WTC11 (cell line): ENCODE results near the gene TBX4. TPM values are rescaled to one million over a fixed set of nuclear protein-coding genes. Genes with fewer than 3 reads are reported as not detected.

ENCODE experiments used
- ATAC-seq: fragments of 200-7000 bp; cut with Tn5 transposase; 2 replicates; pipeline ENCODE4 v1.10.0; 2021; ENCODE audit warnings: mild to moderate bottlenecking, moderate library complexity
- CTCF ChIA-PET: fragments of 300-600 bp; sonication (Branson Sonifier 250); formaldehyde crosslinking; loops from one replicate; lab custom pipeline; 2021; ENCODE audit warnings: antibody characterized with exemption; lab: Charles Lee
- POLR2A ChIA-PET: fragments of 350-600 bp; sonication (Branson Sonifier 250); formaldehyde crosslinking; loops from one replicate; lab custom pipeline; 2021; ENCODE audit warnings: antibody characterized with exemption; lab: Charles Lee
- DNase-seq: peaks from one replicate; pipeline ENCODE4 v3.0.0; 2021; ENCODE audit warnings: low spot score
- H3K27ac Mint-ChIP-seq: 2 replicates; pipeline ENCODE4 v1.8.0; 2021; ENCODE audit warnings: mixed read lengths
- H3K27me3 Mint-ChIP-seq: 2 replicates; pipeline ENCODE4 v1.8.0; 2021; ENCODE audit warnings: low read depth, mild to moderate bottlenecking, moderate library complexity, mixed read lengths
- H3K36me3 Mint-ChIP-seq: 2 replicates; pipeline ENCODE4 v1.8.0; 2021; ENCODE audit warnings: mixed read lengths
- H3K4me1 Mint-ChIP-seq: 2 replicates; pipeline ENCODE4 v1.8.0; 2022; ENCODE audit warnings: mixed read lengths
- H3K4me3 Mint-ChIP-seq: 2 replicates; pipeline ENCODE4 v1.8.0; 2021; ENCODE audit warnings: mild to moderate bottlenecking, moderate library complexity, mixed read lengths
- H3K9me3 Mint-ChIP-seq: 2 replicates; pipeline ENCODE4 v1.8.0; 2021; ENCODE audit warnings: mixed read lengths
- ELF4 ChIP-seq: sonication (generic); formaldehyde crosslinking; IDR thresholded peaks from 2 replicates; pipeline ENCODE4 v1.8.1; 2022; ENCODE audit warnings: low read depth, mild to moderate bottlenecking, moderate library complexity, missing genetic modification reagents
- JAZF1 ChIP-seq: fragments of 250-450 bp; sonication (Bioruptor Pico); IDR thresholded peaks from 2 replicates; pipeline ENCODE4 v1.9.0; 2021; ENCODE audit warnings: moderate library complexity, mild to moderate bottlenecking, inconsistent platforms
- KAT7 ChIP-seq: sonication (generic); formaldehyde crosslinking; IDR thresholded peaks from 2 replicates; pipeline ENCODE4 v1.8.1; 2023; ENCODE audit warnings: missing genetic modification reagents, mild to moderate bottlenecking, borderline replicate concordance
- NFYB ChIP-seq: sonication (generic); formaldehyde crosslinking; conservative IDR thresholded peaks from 2 replicates; pipeline ENCODE4 v1.8.0; 2022; ENCODE audit warnings: low read depth, missing genetic modification reagents
- NR1H2 ChIP-seq: sonication (generic); formaldehyde crosslinking; IDR thresholded peaks from 2 replicates; pipeline ENCODE4 v1.9.0; 2021; ENCODE audit warnings: mild to moderate bottlenecking, moderate library complexity, missing genetic modification reagents
- NR3C1 ChIP-seq: sonication (generic); formaldehyde crosslinking; conservative IDR thresholded peaks from 2 replicates; pipeline ENCODE4 v1.8.1; 2023; ENCODE audit warnings: low read depth, mild to moderate bottlenecking, missing genetic modification reagents
- RELA ChIP-seq: sonication (generic); formaldehyde crosslinking; IDR thresholded peaks from 2 replicates; pipeline ENCODE4 v1.8.1; 2022; ENCODE audit warnings: missing genetic modification reagents, mild to moderate bottlenecking, borderline replicate concordance
- SP1 ChIP-seq: sonication (generic); formaldehyde crosslinking; conservative IDR thresholded peaks from 2 replicates; pipeline ENCODE4 v1.8.1; 2022; ENCODE audit warnings: missing genetic modification reagents
- ZNF219 ChIP-seq: sonication (generic); formaldehyde crosslinking; IDR thresholded peaks from 2 replicates; pipeline ENCODE4 v1.8.0; 2023; ENCODE audit warnings: missing genetic modification reagents, mild to moderate bottlenecking, borderline replicate concordance
- total RNA-seq: library from RNA; stranded (reverse); gene quantifications from 3 replicates; pipeline ENCODE4 v1.2.3, GENCODE V29; 2021
- TF ChIP-seq, protein P1 (sequence below): sonication (generic); formaldehyde crosslinking; IDR thresholded peaks from 2 replicates; pipeline ENCODE4 v1.8.0; 2022; ENCODE audit warnings: mild to moderate bottlenecking, missing genetic modification reagents
- TF ChIP-seq, protein P2 (sequence below): sonication (generic); formaldehyde crosslinking; IDR thresholded peaks from 2 replicates; pipeline ENCODE4 v1.8.1; 2023; ENCODE audit warnings: mild to moderate bottlenecking, missing genetic modification reagents, moderate library complexity
- TF ChIP-seq, protein P3 (sequence below): sonication (generic); formaldehyde crosslinking; IDR thresholded peaks from 2 replicates; pipeline ENCODE4 v1.8.1; 2022; ENCODE audit warnings: low read depth, mild to moderate bottlenecking, moderate library complexity, missing genetic modification reagents, borderline replicate concordance
- TF ChIP-seq, protein P4 (sequence below): fragments of 250-450 bp; sonication (Bioruptor Pico); conservative IDR thresholded peaks from 2 replicates; pipeline ENCODE4 v1.9.0; 2021; ENCODE audit warnings: mild to moderate bottlenecking
- TF ChIP-seq, protein P5 (sequence below): sonication (generic); formaldehyde crosslinking; IDR thresholded peaks from 2 replicates; pipeline ENCODE4 v1.8.1; 2023; ENCODE audit warnings: mild to moderate bottlenecking, missing genetic modification reagents, moderate library complexity
- TF ChIP-seq, protein P6 (sequence below): sonication (generic); formaldehyde crosslinking; conservative IDR thresholded peaks from 2 replicates; pipeline ENCODE4 v1.8.1; 2023; ENCODE audit warnings: mild to moderate bottlenecking, low read depth, missing genetic modification reagents, moderate library complexity
- TF ChIP-seq, protein P7 (sequence below): fragments of 250-450 bp; sonication (Bioruptor Pico); IDR thresholded peaks from 2 replicates; pipeline ENCODE4 v2.1.2; 2022; ENCODE audit warnings: mild to moderate bottlenecking, moderate library complexity
- TF ChIP-seq, protein P8 (sequence below): sonication (generic); formaldehyde crosslinking; IDR thresholded peaks from 2 replicates; pipeline ENCODE4 v1.8.0; 2023; ENCODE audit warnings: mild to moderate bottlenecking, missing genetic modification reagents

Gene TBX4
- total RNA-seq, 1 experiment from 2014 or later, result not detected

DNA sequence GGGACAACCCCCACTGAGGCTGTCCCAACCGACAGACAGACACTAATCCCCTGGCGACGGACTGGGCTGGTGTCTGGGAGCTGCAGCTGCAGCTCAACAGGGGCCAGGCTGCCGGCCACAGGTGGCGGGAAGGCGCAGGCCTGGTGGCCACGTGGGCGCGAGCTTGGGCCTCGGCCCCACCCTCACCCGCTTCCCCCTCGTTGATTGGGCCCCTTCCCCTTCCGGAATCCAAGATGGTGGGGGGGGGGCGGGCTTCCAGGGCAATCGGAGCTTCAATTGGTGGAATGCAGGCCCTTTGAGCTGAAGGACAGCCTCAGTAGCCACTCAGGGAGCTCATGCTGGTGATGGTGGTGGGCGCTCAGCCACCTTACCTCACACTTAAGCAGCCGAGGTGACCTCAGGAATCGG lies 8.7 kb upstream of the TBX4 start:
- H3K36me3 Mint-ChIP-seq, result no peaks in the 10 kb centered on the region
- DNase-seq (peak; percentile 54), ATAC-seq (peak; percentile 90)
- H3K27ac Mint-ChIP-seq, result no peak overlapping the region
- H3K27me3 Mint-ChIP-seq, result peaks cover 43% of the 10 kb centered on the region
- H3K4me1 Mint-ChIP-seq, result peaks cover 20% of the 10 kb centered on the region
- POLR2A ChIA-PET, result no interaction called here
- 0 out of 2 replicates have a peak, but pooled peaks cover 3% of the 10 kb centered on the region for H3K9me3 Mint-ChIP-seq
- CTCF ChIA-PET, result interaction anchor here (0.9 to 1.8 kb wide), 5 partner anchors 17 to 472 kb away, joined by 3 to 6 read pairs (median 4); no protein-coding TSS in a partner anchor
- H3K4me3 Mint-ChIP-seq, result no peak overlapping the region
- TF ChIP-seq, protein P1, sequence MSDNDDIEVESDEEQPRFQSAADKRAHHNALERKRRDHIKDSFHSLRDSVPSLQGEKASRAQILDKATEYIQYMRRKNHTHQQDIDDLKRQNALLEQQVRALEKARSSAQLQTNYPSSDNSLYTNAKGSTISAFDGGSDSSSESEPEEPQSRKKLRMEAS (CRISPR knock-in tag), result peak; percentile 42; the same call in 1 of the 2 replicates
- no peak for TF ChIP-seq NR1H2 (CRISPR knock-in tag)
- peak; percentile 75 for TF ChIP-seq NFYB
- TF ChIP-seq, protein P2, sequence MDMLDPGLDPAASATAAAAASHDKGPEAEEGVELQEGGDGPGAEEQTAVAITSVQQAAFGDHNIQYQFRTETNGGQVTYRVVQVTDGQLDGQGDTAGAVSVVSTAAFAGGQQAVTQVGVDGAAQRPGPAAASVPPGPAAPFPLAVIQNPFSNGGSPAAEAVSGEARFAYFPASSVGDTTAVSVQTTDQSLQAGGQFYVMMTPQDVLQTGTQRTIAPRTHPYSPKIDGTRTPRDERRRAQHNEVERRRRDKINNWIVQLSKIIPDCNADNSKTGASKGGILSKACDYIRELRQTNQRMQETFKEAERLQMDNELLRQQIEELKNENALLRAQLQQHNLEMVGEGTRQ (CRISPR knock-in tag), result peak; percentile 28; the same call in 1 of the 2 replicates

DNA sequence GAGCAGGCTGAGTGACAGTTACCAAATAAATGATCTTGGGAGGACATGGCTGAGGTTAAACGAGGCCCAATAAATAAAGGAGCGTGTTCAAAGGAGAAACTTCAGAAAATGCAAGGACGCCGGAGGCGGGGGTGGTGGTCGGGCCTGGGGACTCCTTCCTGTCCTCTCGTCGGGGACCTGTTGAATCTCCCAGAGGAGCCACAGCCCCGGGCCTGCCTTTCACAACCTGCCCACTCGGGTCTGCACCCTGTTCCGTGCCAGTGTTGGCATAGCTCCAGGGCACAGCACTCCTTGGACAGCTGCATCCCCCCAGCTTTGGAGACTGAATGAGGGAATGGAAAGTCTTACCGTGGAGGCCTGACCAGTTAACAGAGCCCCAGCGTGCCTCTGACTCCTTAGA lies 8.1 kb upstream of the TBX4 start:
- H3K4me1 Mint-ChIP-seq, result peaks cover 20% of the 10 kb centered on the region
- no peak for DNase-seq
- H3K36me3 Mint-ChIP-seq, result no peaks in the 10 kb centered on the region
- no peak overlapping the region for H3K27ac Mint-ChIP-seq
- H3K4me3 Mint-ChIP-seq, result no peak overlapping the region
- no peak for ATAC-seq
- 0 out of 2 replicates have a peak, but pooled peaks cover 3% of the 10 kb centered on the region for H3K9me3 Mint-ChIP-seq
- ChIA-PET POLR2A (no interaction called here), CTCF (interaction anchor here (0.9 to 1.8 kb wide), 5 partner anchors 17 to 472 kb away, joined by 3 to 6 read pairs (median 4); no protein-coding TSS in a partner anchor)
- peaks cover 45% of the 10 kb centered on the region for H3K27me3 Mint-ChIP-seq
- no peak for TF ChIP-seq NR1H2 (CRISPR knock-in tag)
- no peak for TF ChIP-seq NR3C1 (CRISPR knock-in tag)
- no peak for TF ChIP-seq SP1 (CRISPR knock-in tag)
- no peak for TF ChIP-seq KAT7
- TF ChIP-seq, protein P3, sequence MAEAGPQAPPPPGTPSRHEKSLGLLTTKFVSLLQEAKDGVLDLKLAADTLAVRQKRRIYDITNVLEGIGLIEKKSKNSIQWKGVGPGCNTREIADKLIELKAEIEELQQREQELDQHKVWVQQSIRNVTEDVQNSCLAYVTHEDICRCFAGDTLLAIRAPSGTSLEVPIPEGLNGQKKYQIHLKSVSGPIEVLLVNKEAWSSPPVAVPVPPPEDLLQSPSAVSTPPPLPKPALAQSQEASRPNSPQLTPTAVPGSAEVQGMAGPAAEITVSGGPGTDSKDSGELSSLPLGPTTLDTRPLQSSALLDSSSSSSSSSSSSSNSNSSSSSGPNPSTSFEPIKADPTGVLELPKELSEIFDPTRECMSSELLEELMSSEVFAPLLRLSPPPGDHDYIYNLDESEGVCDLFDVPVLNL (CRISPR knock-in tag), result no peak
- TF ChIP-seq JAZF1 (CRISPR knock-in tag), result no peak
- TF ChIP-seq, protein P4, sequence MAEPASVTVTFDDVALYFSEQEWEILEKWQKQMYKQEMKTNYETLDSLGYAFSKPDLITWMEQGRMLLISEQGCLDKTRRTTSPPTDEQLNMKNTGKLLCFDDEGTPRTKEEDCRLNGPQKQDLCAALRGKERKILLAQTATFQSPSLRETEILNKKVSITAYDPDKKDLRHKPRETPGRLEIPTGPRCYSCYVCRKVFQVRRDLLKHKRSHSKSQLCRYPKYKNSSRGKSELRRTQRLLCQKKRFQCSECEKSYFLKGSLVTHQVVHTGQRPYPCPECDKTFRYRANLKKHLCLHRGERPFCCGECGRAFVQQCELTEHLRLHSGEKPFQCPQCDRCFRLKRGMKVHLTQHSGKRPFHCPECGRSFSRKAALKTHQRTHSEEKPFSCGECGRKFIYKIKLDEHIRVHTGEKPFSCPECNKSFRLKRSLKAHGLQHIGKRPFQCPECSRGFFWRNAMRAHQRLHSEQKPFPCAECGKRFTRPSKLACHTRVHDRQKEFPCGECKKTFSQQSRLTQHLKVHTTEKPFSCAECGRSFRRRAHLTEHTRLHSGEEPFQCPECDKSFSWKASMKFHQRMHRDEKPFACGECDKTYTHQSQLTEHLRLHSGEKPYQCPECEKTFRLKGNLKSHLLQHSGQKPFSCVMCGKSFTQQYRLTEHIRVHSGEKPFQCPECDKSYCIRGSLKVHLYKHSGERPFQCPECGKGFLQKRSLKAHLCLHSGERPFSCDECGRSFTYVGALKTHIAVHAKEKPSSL (CRISPR knock-in tag), result no peak
- TF ChIP-seq, protein P5, sequence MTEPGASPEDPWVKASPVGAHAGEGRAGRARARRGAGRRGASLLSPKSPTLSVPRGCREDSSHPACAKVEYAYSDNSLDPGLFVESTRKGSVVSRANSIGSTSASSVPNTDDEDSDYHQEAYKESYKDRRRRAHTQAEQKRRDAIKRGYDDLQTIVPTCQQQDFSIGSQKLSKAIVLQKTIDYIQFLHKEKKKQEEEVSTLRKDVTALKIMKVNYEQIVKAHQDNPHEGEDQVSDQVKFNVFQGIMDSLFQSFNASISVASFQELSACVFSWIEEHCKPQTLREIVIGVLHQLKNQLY (CRISPR knock-in tag), result no peak
- TF ChIP-seq ZNF219 (CRISPR knock-in tag), result no peak
- no peak for TF ChIP-seq ELF4 (CRISPR knock-in tag)
- no peak for TF ChIP-seq RELA
- TF ChIP-seq, all 79 proteins: peak for 0

DNA sequence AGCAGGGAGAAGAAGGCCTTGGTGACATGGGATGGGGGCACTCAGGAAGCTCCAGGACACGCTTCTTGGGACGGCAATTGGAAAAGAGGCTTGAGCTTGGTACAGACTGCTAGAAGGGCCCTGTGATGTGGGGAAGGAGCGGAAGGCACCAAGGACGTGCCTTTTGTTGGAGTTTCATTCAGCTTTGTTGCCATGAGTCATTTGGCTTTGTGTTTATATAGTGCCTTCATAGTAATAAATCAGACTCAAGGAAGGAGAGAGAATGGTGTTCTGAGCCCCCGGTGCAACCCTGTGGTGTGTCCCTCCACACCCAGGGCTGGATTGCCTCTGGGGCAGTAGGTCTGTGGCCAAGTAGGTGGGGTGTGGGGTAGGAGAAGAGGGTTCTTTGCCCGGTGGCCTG lies 7.4 kb upstream of the TBX4 start:
- no peak overlapping the region for H3K27ac Mint-ChIP-seq
- DNase-seq, result no peak
- H3K4me3 Mint-ChIP-seq, result no peak overlapping the region
- H3K9me3 Mint-ChIP-seq, result 0 out of 2 replicates have a peak, but pooled peaks cover 3% of the 10 kb centered on the region
- POLR2A ChIA-PET, result no interaction called here
- no peaks in the 10 kb centered on the region for H3K36me3 Mint-ChIP-seq
- CTCF ChIA-PET, result interaction anchor here (1.1 to 1.4 kb wide), 2 partner anchors 28 to 473 kb away, joined by 3 read pairs; no protein-coding TSS in a partner anchor
- H3K27me3 Mint-ChIP-seq, result peaks cover 51% of the 10 kb centered on the region
- peaks cover 20% of the 10 kb centered on the region for H3K4me1 Mint-ChIP-seq
- ATAC-seq, result no peak
- TF ChIP-seq, protein P5 (CRISPR knock-in tag), result no peak
- TF ChIP-seq JAZF1 (CRISPR knock-in tag) (no peak), KAT7 (no peak)
- TF ChIP-seq, protein P6, sequence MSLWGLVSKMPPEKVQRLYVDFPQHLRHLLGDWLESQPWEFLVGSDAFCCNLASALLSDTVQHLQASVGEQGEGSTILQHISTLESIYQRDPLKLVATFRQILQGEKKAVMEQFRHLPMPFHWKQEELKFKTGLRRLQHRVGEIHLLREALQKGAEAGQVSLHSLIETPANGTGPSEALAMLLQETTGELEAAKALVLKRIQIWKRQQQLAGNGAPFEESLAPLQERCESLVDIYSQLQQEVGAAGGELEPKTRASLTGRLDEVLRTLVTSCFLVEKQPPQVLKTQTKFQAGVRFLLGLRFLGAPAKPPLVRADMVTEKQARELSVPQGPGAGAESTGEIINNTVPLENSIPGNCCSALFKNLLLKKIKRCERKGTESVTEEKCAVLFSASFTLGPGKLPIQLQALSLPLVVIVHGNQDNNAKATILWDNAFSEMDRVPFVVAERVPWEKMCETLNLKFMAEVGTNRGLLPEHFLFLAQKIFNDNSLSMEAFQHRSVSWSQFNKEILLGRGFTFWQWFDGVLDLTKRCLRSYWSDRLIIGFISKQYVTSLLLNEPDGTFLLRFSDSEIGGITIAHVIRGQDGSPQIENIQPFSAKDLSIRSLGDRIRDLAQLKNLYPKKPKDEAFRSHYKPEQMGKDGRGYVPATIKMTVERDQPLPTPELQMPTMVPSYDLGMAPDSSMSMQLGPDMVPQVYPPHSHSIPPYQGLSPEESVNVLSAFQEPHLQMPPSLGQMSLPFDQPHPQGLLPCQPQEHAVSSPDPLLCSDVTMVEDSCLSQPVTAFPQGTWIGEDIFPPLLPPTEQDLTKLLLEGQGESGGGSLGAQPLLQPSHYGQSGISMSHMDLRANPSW, result no peak
- TF ChIP-seq, protein P7, sequence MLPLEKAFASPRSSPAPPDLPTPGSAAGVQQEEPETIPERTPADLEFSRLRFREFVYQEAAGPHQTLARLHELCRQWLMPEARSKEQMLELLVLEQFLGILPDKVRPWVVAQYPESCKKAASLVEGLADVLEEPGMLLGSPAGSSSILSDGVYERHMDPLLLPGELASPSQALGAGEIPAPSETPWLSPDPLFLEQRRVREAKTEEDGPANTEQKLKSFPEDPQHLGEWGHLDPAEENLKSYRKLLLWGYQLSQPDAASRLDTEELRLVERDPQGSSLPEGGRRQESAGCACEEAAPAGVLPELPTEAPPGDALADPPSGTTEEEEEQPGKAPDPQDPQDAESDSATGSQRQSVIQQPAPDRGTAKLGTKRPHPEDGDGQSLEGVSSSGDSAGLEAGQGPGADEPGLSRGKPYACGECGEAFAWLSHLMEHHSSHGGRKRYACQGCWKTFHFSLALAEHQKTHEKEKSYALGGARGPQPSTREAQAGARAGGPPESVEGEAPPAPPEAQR (CRISPR knock-in tag), result no peak
- TF ChIP-seq, protein P8, sequence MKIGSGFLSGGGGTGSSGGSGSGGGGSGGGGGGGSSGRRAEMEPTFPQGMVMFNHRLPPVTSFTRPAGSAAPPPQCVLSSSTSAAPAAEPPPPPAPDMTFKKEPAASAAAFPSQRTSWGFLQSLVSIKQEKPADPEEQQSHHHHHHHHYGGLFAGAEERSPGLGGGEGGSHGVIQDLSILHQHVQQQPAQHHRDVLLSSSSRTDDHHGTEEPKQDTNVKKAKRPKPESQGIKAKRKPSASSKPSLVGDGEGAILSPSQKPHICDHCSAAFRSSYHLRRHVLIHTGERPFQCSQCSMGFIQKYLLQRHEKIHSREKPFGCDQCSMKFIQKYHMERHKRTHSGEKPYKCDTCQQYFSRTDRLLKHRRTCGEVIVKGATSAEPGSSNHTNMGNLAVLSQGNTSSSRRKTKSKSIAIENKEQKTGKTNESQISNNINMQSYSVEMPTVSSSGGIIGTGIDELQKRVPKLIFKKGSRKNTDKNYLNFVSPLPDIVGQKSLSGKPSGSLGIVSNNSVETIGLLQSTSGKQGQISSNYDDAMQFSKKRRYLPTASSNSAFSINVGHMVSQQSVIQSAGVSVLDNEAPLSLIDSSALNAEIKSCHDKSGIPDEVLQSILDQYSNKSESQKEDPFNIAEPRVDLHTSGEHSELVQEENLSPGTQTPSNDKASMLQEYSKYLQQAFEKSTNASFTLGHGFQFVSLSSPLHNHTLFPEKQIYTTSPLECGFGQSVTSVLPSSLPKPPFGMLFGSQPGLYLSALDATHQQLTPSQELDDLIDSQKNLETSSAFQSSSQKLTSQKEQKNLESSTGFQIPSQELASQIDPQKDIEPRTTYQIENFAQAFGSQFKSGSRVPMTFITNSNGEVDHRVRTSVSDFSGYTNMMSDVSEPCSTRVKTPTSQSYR (CRISPR knock-in tag), result no peak
